OCI-LY1 (cell line): ENCODE measurements around the gene NPHP3.

ENCODE experiments used
- H2AFZ ChIP-seq: fragments of 200-600 bp; sonication (generic), shearing (Covaris generic); 2 replicates; pipeline ENCODE4 v1.6.0; 2014; ENCODE audit warnings: antibody characterized with exemption, mild to moderate bottlenecking, low read length
- H3F3A ChIP-seq: fragments of 200-600 bp; sonication (generic), shearing (Covaris generic); 2 replicates; pipeline ENCODE4 v1.6.0; 2014; ENCODE audit warnings: mild to moderate bottlenecking, antibody characterized with exemption, low read length, moderate library complexity; ENCODE audit not compliant: insufficient read depth
- H3K27ac ChIP-seq: fragments of 200-600 bp; sonication (generic); 2 replicates; pipeline ENCODE4 v1.5.1; 2014; ENCODE audit warnings: low read length, mixed run types, mild to moderate bottlenecking, low read depth; ENCODE audit not compliant: poor library complexity, severe bottlenecking
- H3K27me3 ChIP-seq: fragments of 200-600 bp; sonication (generic); 2 replicates; pipeline ENCODE4 v1.6.0; 2014; ENCODE audit warnings: antibody characterized with exemption, mild to moderate bottlenecking, low read length, moderate library complexity; ENCODE audit not compliant: insufficient read depth
- H3K36me3 ChIP-seq: fragments of 200-600 bp; sonication (generic); 2 replicates; pipeline ENCODE4 v1.6.1; 2014; ENCODE audit warnings: mild to moderate bottlenecking, antibody characterized with exemption, low read length, moderate library complexity, mixed read lengths; ENCODE audit not compliant: insufficient read depth
- H3K4me1 ChIP-seq: fragments of 200-600 bp; sonication (generic); 2 replicates; pipeline ENCODE4 v1.5.1; 2014; ENCODE audit warnings: mild to moderate bottlenecking, low read length, moderate library complexity; ENCODE audit not compliant: insufficient read depth, severe bottlenecking
- H3K4me2 ChIP-seq: fragments of 200-600 bp; sonication (generic), shearing (Covaris generic); 2 replicates; pipeline ENCODE4 v1.6.1; 2014; ENCODE audit warnings: low read length
- H3K4me3 ChIP-seq: fragments of 200-600 bp; sonication (generic); 2 replicates; pipeline ENCODE4 v1.5.1; 2014; ENCODE audit warnings: low read length, low read depth, mild to moderate bottlenecking, mixed read lengths; ENCODE audit not compliant: poor library complexity, severe bottlenecking
- H3K79me2 ChIP-seq: fragments of 200-600 bp; shearing (Covaris generic); 2 replicates; pipeline ENCODE4 v1.6.1; 2016; ENCODE audit warnings: mixed run types, low read length, mixed read lengths; ENCODE audit not compliant: insufficient read depth
- H3K9ac ChIP-seq: fragments of 200-600 bp; sonication (generic), shearing (Covaris generic); 2 replicates; pipeline ENCODE4 v1.6.1; 2014; ENCODE audit warnings: mild to moderate bottlenecking, low read length, mixed read lengths
- H3K9me2 ChIP-seq: fragments of 200-600 bp; sonication (generic), shearing (Covaris generic); 2 replicates; pipeline ENCODE4 v1.6.1; 2014; ENCODE audit warnings: low read depth, mild to moderate bottlenecking, low read length, mixed read lengths
- H3K9me3 ChIP-seq: fragments of 200-600 bp; shearing (Covaris generic); 2 replicates; pipeline ENCODE4 v1.6.1; 2014; ENCODE audit warnings: low read length, mixed read lengths
- H4K20me1 ChIP-seq: fragments of 200-600 bp; sonication (generic), shearing (Covaris generic); 2 replicates; pipeline ENCODE4 v1.6.0; 2016; ENCODE audit warnings: mild to moderate bottlenecking, low read length; ENCODE audit not compliant: insufficient read depth
- EZH2 ChIP-seq: fragments of 200-600 bp; sonication (generic), shearing (Covaris generic); IDR thresholded peaks from 2 replicates; pipeline ENCODE4 v1.8.0; 2017; ENCODE audit warnings: borderline replicate concordance, mixed run types, mild to moderate bottlenecking, antibody characterized with exemption, low read length, moderate library complexity, mixed read lengths
- TF ChIP-seq, protein P1 (sequence below): fragments of 200-600 bp; sonication (generic), shearing (Covaris generic); IDR thresholded peaks from 2 replicates; pipeline ENCODE4 v1.5.1; 2017; ENCODE audit warnings: mild to moderate bottlenecking, antibody characterized with exemption, low read length, moderate library complexity, mixed read lengths

Gene NPHP3

DNA sequence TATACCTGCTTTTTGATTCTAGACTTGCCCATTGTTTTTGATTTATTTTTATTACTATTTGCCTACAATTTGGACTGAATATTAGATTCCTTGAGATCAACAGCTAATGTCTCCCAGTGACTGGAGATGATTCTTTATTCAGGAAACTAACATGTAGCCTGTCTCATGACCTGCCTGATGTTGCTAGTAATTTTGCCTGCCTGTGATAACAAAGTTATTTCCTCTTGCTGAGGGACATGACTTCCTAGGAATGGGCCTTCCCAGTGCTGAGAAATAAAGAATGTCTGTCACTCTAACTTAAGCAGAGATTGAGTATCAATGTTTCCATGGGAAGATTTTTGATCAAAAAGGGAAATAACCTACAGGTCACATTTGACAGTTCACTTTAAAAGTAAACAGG lies 13.4 kb upstream of the NPHP3 start:
- H3K79me2 ChIP-seq = no peaks in the 10 kb centered on the region
- TF ChIP-seq EZH2 = no peak
- TF ChIP-seq, protein P1, sequence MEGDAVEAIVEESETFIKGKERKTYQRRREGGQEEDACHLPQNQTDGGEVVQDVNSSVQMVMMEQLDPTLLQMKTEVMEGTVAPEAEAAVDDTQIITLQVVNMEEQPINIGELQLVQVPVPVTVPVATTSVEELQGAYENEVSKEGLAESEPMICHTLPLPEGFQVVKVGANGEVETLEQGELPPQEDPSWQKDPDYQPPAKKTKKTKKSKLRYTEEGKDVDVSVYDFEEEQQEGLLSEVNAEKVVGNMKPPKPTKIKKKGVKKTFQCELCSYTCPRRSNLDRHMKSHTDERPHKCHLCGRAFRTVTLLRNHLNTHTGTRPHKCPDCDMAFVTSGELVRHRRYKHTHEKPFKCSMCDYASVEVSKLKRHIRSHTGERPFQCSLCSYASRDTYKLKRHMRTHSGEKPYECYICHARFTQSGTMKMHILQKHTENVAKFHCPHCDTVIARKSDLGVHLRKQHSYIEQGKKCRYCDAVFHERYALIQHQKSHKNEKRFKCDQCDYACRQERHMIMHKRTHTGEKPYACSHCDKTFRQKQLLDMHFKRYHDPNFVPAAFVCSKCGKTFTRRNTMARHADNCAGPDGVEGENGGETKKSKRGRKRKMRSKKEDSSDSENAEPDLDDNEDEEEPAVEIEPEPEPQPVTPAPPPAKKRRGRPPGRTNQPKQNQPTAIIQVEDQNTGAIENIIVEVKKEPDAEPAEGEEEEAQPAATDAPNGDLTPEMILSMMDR = no peak
- no peaks in the 10 kb centered on the region for H3K4me1 ChIP-seq
- H3K27ac ChIP-seq = no peak overlapping the region
- no peaks in the 10 kb centered on the region for H3K27me3 ChIP-seq
- no peak overlapping the region for H3K9ac ChIP-seq
- no peak overlapping the region for H3K4me3 ChIP-seq
- no peaks in the 10 kb centered on the region for H3K9me2 ChIP-seq
- H2AFZ ChIP-seq = no peak overlapping the region
- H3K4me2 ChIP-seq = no peak overlapping the region
- H3F3A ChIP-seq = no peaks in the 10 kb centered on the region
- H3K9me3 ChIP-seq = no peaks in the 10 kb centered on the region
- H3K36me3 ChIP-seq = no peaks in the 10 kb centered on the region
- no peaks in the 10 kb centered on the region for H4K20me1 ChIP-seq

DNA sequence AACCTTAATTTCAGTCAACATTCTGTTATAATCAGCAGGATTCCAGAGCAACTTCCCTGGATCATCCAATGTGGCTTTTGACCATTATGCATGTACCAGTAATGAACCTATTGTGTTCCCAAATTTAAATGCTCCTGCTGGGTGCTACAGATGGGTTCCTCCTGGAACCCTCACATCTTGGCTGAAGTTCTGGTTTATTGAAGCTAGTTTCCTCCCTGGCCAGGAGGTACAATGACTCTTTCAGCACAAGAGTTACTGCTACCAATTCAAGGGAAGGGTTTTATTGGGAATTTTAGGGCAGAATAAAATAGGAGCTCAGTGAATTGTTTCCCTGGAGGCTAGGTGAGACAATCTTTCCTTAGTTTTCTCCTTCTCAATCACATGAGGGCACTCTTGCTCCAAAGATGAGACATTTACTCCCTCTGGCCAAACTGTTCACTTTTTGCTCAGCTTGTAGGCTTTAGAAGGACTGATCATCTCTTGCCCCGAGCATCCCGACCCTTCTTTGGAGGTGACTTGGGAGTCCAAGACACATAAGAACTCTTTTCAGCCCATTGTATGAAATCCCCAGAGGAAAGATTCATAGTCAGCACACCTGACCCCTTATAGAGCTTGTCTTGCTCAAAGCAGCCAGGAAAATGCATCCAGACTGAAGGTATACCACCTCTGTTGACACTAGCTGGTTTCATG lies 8.8 kb upstream of the NPHP3 start:
- H3K4me1 ChIP-seq = no peaks in the 10 kb centered on the region
- H3F3A ChIP-seq = no peaks in the 10 kb centered on the region
- peaks cover 3% of the 10 kb centered on the region; the same call in 1 of the 2 replicates for H3K27me3 ChIP-seq
- no peak overlapping the region for H3K27ac ChIP-seq
- no peaks in the 10 kb centered on the region for H3K36me3 ChIP-seq
- H3K4me2 ChIP-seq = no peak overlapping the region
- no peak overlapping the region for H3K9ac ChIP-seq
- H2AFZ ChIP-seq = no peak overlapping the region
- TF ChIP-seq, protein P1 = peak; percentile 62
- TF ChIP-seq EZH2 = no peak
- no peaks in the 10 kb centered on the region for H3K9me2 ChIP-seq
- H3K4me3 ChIP-seq = no peak overlapping the region
- H4K20me1 ChIP-seq = no peaks in the 10 kb centered on the region
- no peaks in the 10 kb centered on the region for H3K9me3 ChIP-seq
- H3K79me2 ChIP-seq = no peaks in the 10 kb centered on the region

DNA sequence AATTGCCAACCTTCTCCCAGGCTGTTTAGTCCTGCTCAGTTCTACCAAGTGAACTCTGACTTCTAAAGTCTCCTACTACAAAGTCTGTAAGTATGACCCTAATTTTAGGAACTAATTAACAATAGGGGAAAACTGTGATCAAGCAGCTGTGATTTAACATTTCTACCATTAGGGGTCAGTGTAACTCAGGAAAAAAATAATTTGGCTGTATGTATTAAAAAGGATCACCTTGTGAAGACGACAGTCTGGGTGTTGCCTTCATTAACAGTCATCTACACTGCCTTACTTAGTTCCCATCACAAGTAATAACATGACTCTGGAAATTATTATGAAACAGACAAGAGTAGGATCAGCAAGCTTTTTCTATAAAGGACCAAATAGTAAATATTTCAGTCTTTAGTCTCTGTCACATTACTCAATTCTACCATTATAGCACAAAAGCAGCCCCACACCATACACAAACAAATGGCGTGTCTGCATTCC lies 4.2 kb upstream of the NPHP3 start:
- no peaks in the 10 kb centered on the region for H3K79me2 ChIP-seq
- H3K9me3 ChIP-seq = no peaks in the 10 kb centered on the region
- no peak overlapping the region for H3K9ac ChIP-seq
- H3K27ac ChIP-seq = no peak overlapping the region
- H3K4me1 ChIP-seq = peaks cover 13% of the 10 kb centered on the region
- no peak overlapping the region for H3K4me2 ChIP-seq
- TF ChIP-seq EZH2 = no peak
- TF ChIP-seq, protein P1 = peak; percentile 92
- H3K36me3 ChIP-seq = no peaks in the 10 kb centered on the region
- H3K9me2 ChIP-seq = no peaks in the 10 kb centered on the region
- H3K4me3 ChIP-seq = no peak overlapping the region
- no peaks in the 10 kb centered on the region for H4K20me1 ChIP-seq
- no peak overlapping the region for H2AFZ ChIP-seq
- H3K27me3 ChIP-seq = peaks cover 3% of the 10 kb centered on the region; the same call in 1 of the 2 replicates
- no peaks in the 10 kb centered on the region for H3F3A ChIP-seq
